NOMO-1 treated with DMSO at 0.1 percent for 48 hours (cell line): ENCODE results near the gene TPO.
"Not testable (repeated sequence)": the region's sequence is repeated elsewhere in the genome, so short reads cannot be mapped to it uniquely, and the experiment has no call there.

Experiments
- DNase-seq: peaks from one replicate; lab custom pipeline; 2025; ENCODE audit not compliant: unreplicated experiment; lab: John Stamatoyannopoulos, UW

Gene TPO

GRCh38 chr2:1482253-1482675, 69.0 kb downstream of the TPO start:
- DNase-seq = no peak

GRCh38 chr2:1482981-1483380, 69.7 kb downstream of the TPO start:
- DNase-seq = no peak

- no peak for DNase-seq
Measured at GRCh38 chr2:1483551-1483950, 70.3 kb downstream of the TPO start.

GRCh38 chr2:1484131-1484884, 71.0 kb downstream of the TPO start:
- no peak for DNase-seq

GRCh38 chr2:1486670-1487069, 73.4 kb downstream of the TPO start:
- DNase-seq = no peak

GRCh38 chr2:1487758-1488157, 74.5 kb downstream of the TPO start:
- DNase-seq = no peak

GRCh38 chr2:1488181-1488671, 75.0 kb downstream of the TPO start:
- no peak for DNase-seq

GRCh38 chr2:1488851-1489250, 75.6 kb downstream of the TPO start:
- DNase-seq = no peak

- DNase-seq = no peak
Measured at GRCh38 chr2:1489486-1489885, 76.2 kb downstream of the TPO start.

GRCh38 chr2:1490381-1490780, 77.1 kb downstream of the TPO start:
- DNase-seq = not testable (repeated sequence)

- DNase-seq = no peak
Measured at GRCh38 chr2:1491751-1492150, 78.5 kb downstream of the TPO start.

- not testable (repeated sequence) for DNase-seq
Measured at GRCh38 chr2:1492231-1492630, 79.0 kb downstream of the TPO start.

- DNase-seq = no peak
Measured at GRCh38 chr2:1492711-1493430, 79.6 kb downstream of the TPO start.

GRCh38 chr2:1493431-1494126, 80.3 kb downstream of the TPO start:
- DNase-seq = no peak

- no peak for DNase-seq
Measured at GRCh38 chr2:1494257-1494656, 81.0 kb downstream of the TPO start.

- DNase-seq = no peak
Measured at GRCh38 chr2:1494906-1495305, 81.6 kb downstream of the TPO start.

GRCh38 chr2:1495676-1496358, 82.6 kb downstream of the TPO start:
- no peak for DNase-seq

GRCh38 chr2:1496359-1496821, 83.1 kb downstream of the TPO start:
- DNase-seq = no peak

- no peak for DNase-seq
Measured at GRCh38 chr2:1497122-1497611, 83.9 kb downstream of the TPO start.

- no peak for DNase-seq
Measured at GRCh38 chr2:1498176-1498575, 84.9 kb downstream of the TPO start.
